Fibroblast of lung (primary cell): ENCODE data around the gene ARL1. TPM values are rescaled to one million over a fixed set of nuclear protein-coding genes. Genes with fewer than 3 reads are reported as not detected.

ENCODE experiments used
- DNase-seq, 2 donors: peaks; one replicate each; pipeline versions ENCODE4 v3.0.0 to v3.0.0-alpha.2; 2010; ENCODE audit warnings: low read depth in 2 of 2
- H2AFZ ChIP-seq: 2 replicates; pipeline ENCODE4 v1.5.1; 2012; ENCODE audit warnings: low read length, control low read depth, inconsistent platforms
- H3K27ac ChIP-seq: 2 replicates; pipeline ENCODE4 v1.5.1; 2011; ENCODE audit warnings: low read length, control low read depth; ENCODE audit not compliant: insufficient read depth
- H3K27me3 ChIP-seq: 2 replicates; pipeline ENCODE4 v1.5.1; 2011; ENCODE audit warnings: mild to moderate bottlenecking, low read length; ENCODE audit not compliant: control insufficient read depth, insufficient read depth
- H3K36me3 ChIP-seq: 2 replicates; pipeline ENCODE4 v1.5.1; 2011; ENCODE audit warnings: low read length; ENCODE audit not compliant: control insufficient read depth, insufficient read depth
- H3K4me1 ChIP-seq: 2 replicates; pipeline ENCODE4 v1.5.1; 2011; ENCODE audit warnings: low read length; ENCODE audit not compliant: control insufficient read depth, insufficient read depth; ENCODE audit errors: extremely low read depth
- H3K4me2 ChIP-seq: 2 replicates; pipeline ENCODE4 v1.5.1; 2011; ENCODE audit warnings: low read length, control low read depth; ENCODE audit not compliant: insufficient read depth; ENCODE audit errors: extremely low read depth
- H3K4me3 ChIP-seq, 4 experiments: fragments of 200-600 bp in 1 of 4; sonication (generic) in 1 of 4; replicated peaks in 1 of 4; 2 replicates each; pipeline ENCODE4 v1.5.1; 2011 to 2016; ENCODE audit warnings: low read length in 4 of 4, low read depth in 3 of 4, mild to moderate bottlenecking in 3 of 4, control low read depth in 2 of 4, inconsistent platforms in 1 of 4, mixed read lengths in 1 of 4; ENCODE audit not compliant: insufficient read depth in 1 of 4; ENCODE audit errors: control extremely low read depth in 1 of 4
- H3K79me2 ChIP-seq: 2 replicates; pipeline ENCODE4 v1.5.1; 2012; ENCODE audit warnings: mild to moderate bottlenecking, low read length, inconsistent platforms; ENCODE audit not compliant: control insufficient read depth, insufficient read depth
- H3K9ac ChIP-seq: 2 replicates; pipeline ENCODE4 v1.5.1; 2011; ENCODE audit warnings: mild to moderate bottlenecking, low read length, control low read depth; ENCODE audit not compliant: insufficient read depth
- H3K9me3 ChIP-seq: 2 replicates; pipeline ENCODE4 v1.5.1; 2012; ENCODE audit warnings: low read depth, low read length; ENCODE audit not compliant: control insufficient read depth, insufficient read depth
- H4K20me1 ChIP-seq: 2 replicates; pipeline ENCODE4 v1.5.1; 2011; ENCODE audit warnings: low read length; ENCODE audit not compliant: control insufficient read depth, insufficient read depth; ENCODE audit errors: extremely low read depth
- EZH2 ChIP-seq: IDR thresholded peaks from 2 replicates; pipeline ENCODE4 v1.5.1; 2012; ENCODE audit warnings: low read length, control low read depth, mild to moderate bottlenecking; ENCODE audit errors: missing control alignments
- polyA minus RNA-seq: library from RNA; depleted of rRNA, polyadenylated mRNA; stranded (reverse); fragments of >200 nt; gene quantifications from 2 replicates; pipeline ENCODE4 v1.2.3, GENCODE V29; 2011; ENCODE audit warnings: low replicate concordance
- polyA plus RNA-seq, 2 donors: library from polyadenylated mRNA; depleted of rRNA in 1 of 2; stranded (reverse) in 1 of 2; unstranded in 1 of 2; fragments of >200 nt; gene quantifications; 2 replicates each; pipeline ENCODE4 v1.2.1, GENCODE V29; 2011 to 2012; ENCODE audit warnings: missing spikeins in 1 of 2
- total RNA-seq: library from RNA; depleted of rRNA; stranded (reverse); fragments of >200 nt; gene quantifications from 2 replicates; pipeline ENCODE4 v1.2.1, GENCODE V29; 2014
- TF ChIP-seq, protein P1 (sequence below), 2 donors: IDR thresholded peaks in 1 of 2; conservative IDR thresholded peaks in 1 of 2; 1 replicate in 1 of 2; 2 replicates in 1 of 2; pipeline ENCODE4 v1.5.1; 2011 to 2012; ENCODE audit warnings: low read length in 2 of 2, control low read depth in 1 of 2, inconsistent platforms in 1 of 2, low read depth in 1 of 2, mild to moderate bottlenecking in 1 of 2

Gene ARL1
- 76.3 and 92.6 TPM in 2 replicates for total RNA-seq
- 115 and 147 TPM in 2 replicates for polyA plus RNA-seq
- polyA plus RNA-seq (2012), result 102 and 129 TPM in 2 replicates
- polyA minus RNA-seq, result 7.2 and 10.8 TPM in 2 replicates

DNA sequence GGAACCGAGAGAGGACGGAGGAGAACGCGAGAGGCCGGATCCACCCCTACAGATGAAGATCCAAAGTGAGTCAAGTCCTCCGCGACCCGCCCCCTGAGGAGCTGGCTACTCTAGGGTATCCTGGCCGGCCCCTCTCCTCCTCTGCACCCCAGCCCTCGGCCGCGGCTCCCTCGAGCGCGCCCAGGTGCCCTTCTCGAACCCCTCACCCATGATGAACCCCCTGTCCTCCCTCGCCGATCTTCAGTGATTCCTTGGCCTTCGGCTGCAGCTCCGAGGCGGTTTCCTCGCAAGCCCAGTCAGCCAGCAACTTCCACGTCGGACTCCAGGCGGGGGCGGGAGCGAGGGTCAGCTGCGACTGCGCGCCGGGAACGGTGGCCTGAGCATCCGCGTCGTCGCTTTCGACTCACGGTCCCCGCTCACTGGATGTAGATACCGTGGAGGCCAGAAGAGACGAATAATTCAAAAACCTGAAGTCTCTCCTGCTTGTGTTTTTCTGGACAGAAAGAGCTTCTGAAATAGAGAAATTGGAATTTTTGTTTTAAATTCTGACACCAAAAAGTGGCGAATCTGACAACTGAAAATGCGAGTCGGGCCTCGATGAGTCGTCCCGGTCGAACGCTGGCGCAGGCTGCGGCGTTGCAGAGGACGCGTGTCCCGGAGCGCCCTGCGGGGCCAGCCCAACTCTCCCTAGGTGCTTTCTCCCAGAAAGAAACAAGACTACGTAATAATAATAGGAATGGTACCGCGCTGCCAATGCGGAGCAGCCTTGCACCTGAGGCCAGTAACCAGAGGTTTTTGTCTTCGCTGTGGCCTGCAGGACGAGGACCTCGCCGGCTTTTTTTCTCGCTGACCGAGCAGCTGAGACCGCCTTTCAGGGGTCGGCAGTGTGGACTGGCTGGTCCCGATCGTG lies at the start of gene ARL1:
TSS of gene ARL1 (minus strand) at position 337 of the 910 bp plus-strand sequence. CDS start at position 210, 127 bp downstream.
- Histone ChIP-seq H3K79me2 (peaks cover 39% of the 10 kb centered on the region), H2AFZ (peak within 1 kb of the TSS; percentile 69), H3K27ac (peak within 1 kb of the TSS; percentile 92), H3K27me3 (no peaks in the 10 kb centered on the region), H4K20me1 (no peaks in the 10 kb centered on the region), H3K4me2 (peak within 1 kb of the TSS; percentile 88), H3K4me3 (peak within 1 kb of the TSS; percentile 65 to 95 (median 83)), H3K4me1 (no peaks in the 10 kb centered on the region), H3K9ac (peak within 1 kb of the TSS; percentile 85), H3K9me3 (no peaks in the 10 kb centered on the region), H3K36me3 (no peaks in the 10 kb centered on the region)
- TF ChIP-seq, protein P1, sequence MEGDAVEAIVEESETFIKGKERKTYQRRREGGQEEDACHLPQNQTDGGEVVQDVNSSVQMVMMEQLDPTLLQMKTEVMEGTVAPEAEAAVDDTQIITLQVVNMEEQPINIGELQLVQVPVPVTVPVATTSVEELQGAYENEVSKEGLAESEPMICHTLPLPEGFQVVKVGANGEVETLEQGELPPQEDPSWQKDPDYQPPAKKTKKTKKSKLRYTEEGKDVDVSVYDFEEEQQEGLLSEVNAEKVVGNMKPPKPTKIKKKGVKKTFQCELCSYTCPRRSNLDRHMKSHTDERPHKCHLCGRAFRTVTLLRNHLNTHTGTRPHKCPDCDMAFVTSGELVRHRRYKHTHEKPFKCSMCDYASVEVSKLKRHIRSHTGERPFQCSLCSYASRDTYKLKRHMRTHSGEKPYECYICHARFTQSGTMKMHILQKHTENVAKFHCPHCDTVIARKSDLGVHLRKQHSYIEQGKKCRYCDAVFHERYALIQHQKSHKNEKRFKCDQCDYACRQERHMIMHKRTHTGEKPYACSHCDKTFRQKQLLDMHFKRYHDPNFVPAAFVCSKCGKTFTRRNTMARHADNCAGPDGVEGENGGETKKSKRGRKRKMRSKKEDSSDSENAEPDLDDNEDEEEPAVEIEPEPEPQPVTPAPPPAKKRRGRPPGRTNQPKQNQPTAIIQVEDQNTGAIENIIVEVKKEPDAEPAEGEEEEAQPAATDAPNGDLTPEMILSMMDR (conservative IDR thresholded peaks at IDR 0.05 in 1 of 2, IDR thresholded peaks at IDR 0.05 in 1 of 2; ENCODE audit: low read depth in 1 of 2, low read length in 2 of 2), result no peak
- TF ChIP-seq EZH2, result no peak
- DNase-seq, result peak; percentile 91 to 92

DNA sequence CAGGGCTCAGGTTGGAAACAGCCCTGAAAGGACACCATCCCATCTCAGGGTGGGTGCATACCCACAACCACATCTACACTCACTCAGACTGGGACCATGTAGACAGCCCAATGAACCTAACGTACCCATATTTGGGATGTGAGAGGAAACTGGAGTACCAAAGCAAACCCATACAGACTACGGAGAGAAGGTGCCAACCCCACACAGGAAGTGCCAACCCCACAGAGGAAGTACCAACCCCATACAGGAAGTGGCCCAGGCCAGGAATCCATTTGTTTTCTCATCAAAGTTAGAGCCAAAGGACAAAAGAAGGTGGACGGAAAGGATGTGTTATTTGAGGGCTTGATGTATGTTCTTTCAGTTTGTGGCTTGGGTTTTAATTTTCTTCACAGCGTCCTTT lies 48.1 kb upstream of the ARL1 start:
- TF ChIP-seq EZH2, result no peak
- TF ChIP-seq, protein P1 (conservative IDR thresholded peaks at IDR 0.05 in 1 of 2, IDR thresholded peaks at IDR 0.05 in 1 of 2; ENCODE audit: low read depth in 1 of 2, low read length in 2 of 2), result no peak
- no peak overlapping the region for H3K4me2 ChIP-seq
- no peaks in the 10 kb centered on the region for H4K20me1 ChIP-seq
- no peaks in the 10 kb centered on the region for H3K36me3 ChIP-seq
- H3K79me2 ChIP-seq, result no peaks in the 10 kb centered on the region
- no peaks in the 10 kb centered on the region for H3K4me1 ChIP-seq
- no peaks in the 10 kb centered on the region for H3K9me3 ChIP-seq
- no peak overlapping the region for H2AFZ ChIP-seq
- H3K9ac ChIP-seq, result no peak overlapping the region
- no peaks in the 10 kb centered on the region for H3K27me3 ChIP-seq
- H3K4me3 ChIP-seq, result no peak overlapping the region
- DNase-seq, result no peak
- no peak overlapping the region for H3K27ac ChIP-seq

DNA sequence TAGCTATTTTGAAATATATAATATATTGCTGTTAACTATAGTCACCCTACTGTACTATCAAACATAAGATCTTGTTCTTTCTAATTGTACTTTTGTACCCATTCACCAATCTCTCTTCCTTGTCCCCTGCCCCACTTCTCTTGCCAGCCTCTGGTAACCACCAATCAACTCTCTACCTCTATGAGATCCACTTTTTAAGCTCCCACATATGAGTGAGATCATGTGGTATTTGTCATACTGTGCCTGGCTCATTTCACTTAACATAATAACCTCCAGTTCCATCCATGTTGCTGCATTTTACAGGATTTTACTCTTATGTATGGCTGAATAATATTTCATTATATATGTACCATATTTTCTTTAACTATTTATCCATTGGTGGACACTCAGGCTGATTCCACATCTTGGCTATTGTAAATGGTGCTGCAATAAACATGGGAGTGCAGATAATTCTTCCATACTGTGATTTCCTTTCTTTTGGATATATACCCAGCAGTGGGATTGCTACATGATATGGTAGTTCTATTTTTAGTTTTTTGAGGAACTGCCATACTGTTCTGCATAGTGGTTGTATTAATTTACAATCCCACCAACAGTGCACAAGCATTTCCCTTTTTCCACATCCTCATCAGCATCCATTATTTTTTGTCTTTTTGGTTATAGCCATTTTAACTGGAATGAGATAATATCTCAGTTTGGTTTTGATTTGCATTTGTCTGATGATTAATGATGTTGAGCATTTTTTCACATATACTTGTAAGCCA lies 34.1 kb upstream of the ARL1 start:
- TF ChIP-seq EZH2, result no peak
- H2AFZ ChIP-seq, result no peak overlapping the region
- H3K27ac ChIP-seq, result no peak overlapping the region

More for the DNA sequence above, 34.1 kb upstream of the ARL1 start:
- no peaks in the 10 kb centered on the region for H3K27me3 ChIP-seq
- no peak overlapping the region for H3K9ac ChIP-seq
- no peaks in the 10 kb centered on the region for H4K20me1 ChIP-seq
- H3K4me1 ChIP-seq, result no peaks in the 10 kb centered on the region
- no peak overlapping the region for H3K4me3 ChIP-seq
- H3K9me3 ChIP-seq, result no peaks in the 10 kb centered on the region
- DNase-seq, result no peak
- no peaks in the 10 kb centered on the region for H3K79me2 ChIP-seq
- H3K4me2 ChIP-seq, result no peak overlapping the region
- H3K36me3 ChIP-seq, result no peaks in the 10 kb centered on the region
